Activated T-cell treated with anti-CD3 and anti-CD28 coated beads, Interleukin-2, amount 50 U/mL, for 72 hours (primary cell): ENCODE results near the gene ISX. TPM values are rescaled to one million over a fixed set of nuclear protein-coding genes. Genes with fewer than 3 reads are reported as not detected.
"Not testable (repeated sequence)": the region's sequence is repeated elsewhere in the genome, so short reads cannot be mapped to it uniquely, and the experiment has no call there.

Experiments used
- ATAC-seq, 2 donors: fragments of 150-1000 bp; cut with Tn5 transposase; replicated peaks in 1 of 2; 2 replicates each; pipeline ENCODE4 v1.10.0; 2021; ENCODE audit warnings: moderate library complexity in 2 of 2, mild to moderate bottlenecking in 1 of 2
- DNase-seq, 2 donors: peaks; one replicate each; pipeline ENCODE4 v3.0.0; 2021 to 2022; ENCODE audit warnings: mixed read lengths in 1 of 2
- H3K27ac Mint-ChIP-seq: one replicate; pipeline ENCODE4 v1.8.0; 2022; ENCODE audit warnings: mild to moderate bottlenecking, moderate library complexity, mixed read lengths
- H3K27me3 Mint-ChIP-seq: one replicate; pipeline ENCODE4 v1.8.0; 2022; ENCODE audit warnings: low read depth, mixed read lengths
- H3K36me3 Mint-ChIP-seq, 2 donors: one replicate each; pipeline ENCODE4 v1.8.0; 2022; ENCODE audit warnings: mixed read lengths in 2 of 2, mild to moderate bottlenecking in 1 of 2; ENCODE audit not compliant: insufficient read depth in 2 of 2
- H3K4me1 Mint-ChIP-seq: one replicate; pipeline ENCODE4 v1.8.0; 2022; ENCODE audit warnings: low read depth, mixed read lengths
- H3K4me3 Mint-ChIP-seq, 2 donors: one replicate each; pipeline ENCODE4 v1.8.0; 2022; ENCODE audit warnings: mild to moderate bottlenecking in 2 of 2, mixed read lengths in 2 of 2, moderate library complexity in 2 of 2
- H3K9me3 Mint-ChIP-seq, 2 donors: one replicate each; pipeline ENCODE4 v1.8.0; 2022; ENCODE audit warnings: mixed read lengths in 2 of 2
- total RNA-seq, 2 donors: library from RNA; stranded (reverse); gene quantifications; one replicate each; pipeline ENCODE4 v1.2.3, GENCODE V29; 2022

Gene ISX
- total RNA-seq, 2 donors from 2014 or later, result not detected

DNA sequence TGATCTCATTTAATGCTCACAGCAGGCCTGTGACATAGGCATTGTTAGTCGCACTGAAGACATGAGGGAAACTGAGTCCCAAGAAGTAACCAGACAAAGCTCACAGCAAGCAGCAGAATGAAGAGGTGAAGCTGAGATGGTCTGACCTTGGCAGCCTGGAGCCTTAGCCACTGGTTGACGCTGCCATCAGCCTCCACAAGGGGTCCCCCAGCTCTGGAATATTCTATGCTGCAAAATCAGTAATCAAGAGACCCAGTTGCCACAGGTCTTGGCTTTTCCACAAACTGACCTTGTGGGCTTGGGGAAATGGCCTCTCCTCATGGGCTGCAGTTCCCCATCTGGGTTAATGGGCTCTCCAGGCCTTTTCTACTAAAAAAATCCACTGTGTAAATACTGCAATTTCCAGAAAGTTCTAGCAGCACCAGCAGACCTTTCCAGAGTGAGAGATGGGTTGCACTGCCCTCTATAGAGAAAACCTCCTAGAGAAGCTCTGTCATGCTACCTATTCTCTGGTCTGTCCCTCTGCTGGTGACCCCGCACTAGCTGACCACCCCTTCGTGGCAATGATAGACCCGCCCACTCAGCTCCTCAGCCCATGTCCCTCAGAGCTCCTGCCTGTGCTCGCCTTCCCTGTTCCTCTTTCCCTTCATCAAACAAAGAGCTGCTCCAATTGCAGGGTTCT, 22.6 kb upstream of the ISX start:
- peak; percentile 15 to 43 for DNase-seq
- no peaks in the 10 kb centered on the region for H3K36me3 Mint-ChIP-seq
- peaks cover 13% of the 10 kb centered on the region for H3K27me3 Mint-ChIP-seq
- H3K4me1 Mint-ChIP-seq, result no peaks in the 10 kb centered on the region
- no peak overlapping the region for H3K4me3 Mint-ChIP-seq
- ATAC-seq, result peak; percentile 61 to 69
- H3K27ac Mint-ChIP-seq, result no peak overlapping the region
- H3K9me3 Mint-ChIP-seq, result no peaks in the 10 kb centered on the region

DNA sequence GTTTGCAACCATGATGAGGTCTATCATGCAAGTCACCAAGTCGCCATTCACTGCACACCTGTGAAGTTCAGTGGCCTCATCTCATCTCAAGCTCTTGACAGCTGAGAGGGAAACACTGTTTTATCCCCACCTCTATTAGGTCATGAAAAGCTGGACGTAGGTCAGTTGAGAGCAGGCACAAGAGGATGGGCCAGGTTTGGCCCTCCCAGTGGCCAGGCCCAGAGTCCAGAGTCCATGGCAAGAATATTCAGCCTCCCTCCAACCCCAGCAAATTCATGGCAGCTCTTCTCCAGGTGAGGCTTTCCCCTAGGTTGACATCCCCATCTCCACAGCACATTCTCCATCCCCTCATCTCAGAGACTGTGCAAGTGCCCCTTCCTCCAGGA, 22.0 kb upstream of the ISX start:
- no peak overlapping the region for H3K4me3 Mint-ChIP-seq
- DNase-seq (no peak), ATAC-seq (no peak)
- no peak overlapping the region for H3K27ac Mint-ChIP-seq
- no peaks in the 10 kb centered on the region for H3K9me3 Mint-ChIP-seq
- no peaks in the 10 kb centered on the region for H3K36me3 Mint-ChIP-seq
- no peaks in the 10 kb centered on the region for H3K4me1 Mint-ChIP-seq
- H3K27me3 Mint-ChIP-seq, result peaks cover 13% of the 10 kb centered on the region

DNA sequence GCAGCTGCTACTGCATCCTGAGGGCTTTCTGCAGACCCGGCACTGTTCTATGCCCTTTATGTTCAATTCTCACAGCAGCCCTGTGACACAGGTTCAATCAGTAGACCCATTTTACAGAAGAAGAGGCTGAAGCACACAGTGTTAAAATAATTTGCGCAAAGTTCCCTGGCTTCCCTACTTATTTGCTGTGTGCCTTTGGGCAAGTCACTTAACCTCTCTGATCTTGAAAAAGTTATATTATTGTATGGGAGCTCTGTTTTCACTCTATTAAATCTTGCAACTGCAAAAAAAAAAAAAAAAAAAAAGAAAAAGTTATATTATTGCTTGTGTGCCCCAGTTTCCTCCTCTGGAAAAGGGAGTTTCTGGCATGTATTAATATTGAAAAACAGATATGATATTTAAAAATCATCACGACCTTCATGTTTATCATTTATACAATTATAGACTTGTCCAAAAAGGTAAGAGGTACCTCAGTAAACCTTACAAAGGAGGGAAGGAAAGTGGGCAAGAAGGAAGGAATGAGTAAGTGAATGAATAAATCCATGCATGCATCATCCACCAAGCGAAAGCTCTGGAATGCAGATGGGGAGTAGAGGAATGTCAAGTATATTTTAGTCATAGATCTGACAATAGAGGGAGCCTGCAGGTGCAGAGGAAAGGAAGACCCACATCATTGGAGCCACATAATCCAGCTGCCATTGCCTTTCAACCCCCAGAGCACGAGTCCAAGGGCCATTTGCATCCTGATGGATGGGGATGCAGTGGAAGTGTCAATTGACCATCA, 21.2 kb upstream of the ISX start:
- no peaks in the 10 kb centered on the region for H3K4me1 Mint-ChIP-seq
- no peaks in the 10 kb centered on the region for H3K36me3 Mint-ChIP-seq
- ATAC-seq (no peak), DNase-seq (no peak)
- H3K27ac Mint-ChIP-seq, result no peak overlapping the region
- peaks cover 13% of the 10 kb centered on the region for H3K27me3 Mint-ChIP-seq
- H3K4me3 Mint-ChIP-seq, result no peak overlapping the region
- peaks cover 0 to 1% of the 10 kb centered on the region in 2 donors for H3K9me3 Mint-ChIP-seq

DNA sequence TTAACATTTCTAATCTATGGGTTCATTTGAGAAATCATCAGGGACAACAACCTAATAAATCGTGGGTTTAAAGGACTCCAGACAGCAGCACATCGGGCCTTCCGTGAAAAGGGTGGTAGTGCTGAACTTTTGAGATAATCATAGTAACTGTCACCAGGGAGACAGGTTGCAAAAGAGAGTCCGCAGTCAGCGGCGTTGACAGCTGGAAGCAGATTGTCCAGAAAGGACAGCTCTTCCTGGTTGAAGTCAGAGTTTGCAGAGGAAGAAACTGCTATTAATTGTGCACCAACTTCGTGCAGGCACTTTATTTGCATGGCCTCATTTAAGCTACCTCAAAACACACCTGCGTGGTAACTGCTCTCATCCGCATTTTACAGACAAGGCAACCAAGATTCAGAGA, 20.5 kb upstream of the ISX start:
- Mint-ChIP-seq H3K9me3 (peaks cover 0 to 3% of the 10 kb centered on the region in 2 donors), H3K27ac (no peak overlapping the region), H3K4me3 (no peak overlapping the region), H3K36me3 (no peaks in the 10 kb centered on the region), H3K4me1 (no peaks in the 10 kb centered on the region), H3K27me3 (peaks cover 10% of the 10 kb centered on the region)
- ATAC-seq, result no peak
- DNase-seq, result no peak

DNA sequence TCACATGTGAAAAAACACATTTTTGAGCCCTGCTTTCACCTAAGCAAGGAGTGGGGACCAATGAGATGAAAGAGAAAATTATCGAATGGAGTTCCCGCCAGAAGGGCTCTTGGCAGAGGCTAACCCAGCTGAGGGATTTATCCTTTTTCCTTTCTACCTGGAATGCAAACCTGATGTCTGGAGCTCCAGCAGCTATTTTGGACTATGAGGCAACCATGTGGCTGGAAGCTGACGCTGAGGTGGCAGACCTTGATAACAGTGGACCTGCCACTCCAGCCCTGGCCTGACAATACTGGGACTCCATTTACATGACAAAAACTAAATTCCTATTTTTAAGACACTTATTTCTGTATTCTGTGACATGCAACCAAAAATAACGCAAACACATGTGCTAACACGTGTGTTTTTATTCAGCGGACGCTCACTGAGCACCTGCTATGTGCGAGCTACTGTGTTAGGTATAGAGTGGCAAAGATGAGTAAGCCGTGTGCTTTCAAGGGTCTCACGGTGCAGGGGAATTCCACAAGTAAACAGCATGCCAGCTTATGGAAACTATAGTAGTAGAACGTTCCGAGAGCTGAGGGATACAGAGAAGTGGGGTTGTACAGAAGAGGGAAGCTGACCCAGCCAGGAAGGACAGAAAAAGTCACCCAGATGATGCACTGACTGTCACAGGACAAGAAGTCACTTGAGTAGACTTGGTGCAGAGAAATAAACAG, 19.1 kb upstream of the ISX start:
- peaks cover 0 to 3% of the 10 kb centered on the region in 2 donors for H3K9me3 Mint-ChIP-seq
- H3K36me3 Mint-ChIP-seq, result no peaks in the 10 kb centered on the region
- H3K27me3 Mint-ChIP-seq, result peaks cover 8% of the 10 kb centered on the region
- ATAC-seq, result no peak
- H3K4me1 Mint-ChIP-seq, result peaks cover 4% of the 10 kb centered on the region
- no peak overlapping the region for H3K27ac Mint-ChIP-seq
- no peak for DNase-seq
- no peak overlapping the region for H3K4me3 Mint-ChIP-seq

DNA sequence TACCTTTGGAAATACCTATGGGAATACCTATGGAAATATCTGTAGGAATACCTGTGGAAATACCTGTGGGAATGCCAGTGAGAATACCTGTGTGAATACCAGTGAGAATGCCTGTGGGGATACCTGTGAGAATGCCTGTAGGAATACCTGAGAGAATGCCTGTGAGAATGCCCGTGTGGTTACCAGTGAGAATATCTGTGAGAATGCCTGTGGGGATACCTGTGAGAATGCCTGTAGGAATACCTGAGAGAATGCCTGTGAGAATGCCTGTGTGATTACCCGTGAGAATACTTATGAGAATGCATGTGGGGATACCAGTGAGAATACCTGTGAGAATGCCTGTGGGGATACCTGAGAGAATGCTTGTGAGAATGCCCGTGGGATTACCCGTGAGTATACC, 15.9 kb upstream of the ISX start:
- not testable (repeated sequence) for ATAC-seq, H3K27me3 Mint-ChIP-seq, H3K36me3 Mint-ChIP-seq, H3K4me3 Mint-ChIP-seq, H3K27ac Mint-ChIP-seq, DNase-seq, H3K9me3 Mint-ChIP-seq
- H3K4me1 Mint-ChIP-seq, result peaks cover 30% of the 10 kb centered on the region

DNA sequence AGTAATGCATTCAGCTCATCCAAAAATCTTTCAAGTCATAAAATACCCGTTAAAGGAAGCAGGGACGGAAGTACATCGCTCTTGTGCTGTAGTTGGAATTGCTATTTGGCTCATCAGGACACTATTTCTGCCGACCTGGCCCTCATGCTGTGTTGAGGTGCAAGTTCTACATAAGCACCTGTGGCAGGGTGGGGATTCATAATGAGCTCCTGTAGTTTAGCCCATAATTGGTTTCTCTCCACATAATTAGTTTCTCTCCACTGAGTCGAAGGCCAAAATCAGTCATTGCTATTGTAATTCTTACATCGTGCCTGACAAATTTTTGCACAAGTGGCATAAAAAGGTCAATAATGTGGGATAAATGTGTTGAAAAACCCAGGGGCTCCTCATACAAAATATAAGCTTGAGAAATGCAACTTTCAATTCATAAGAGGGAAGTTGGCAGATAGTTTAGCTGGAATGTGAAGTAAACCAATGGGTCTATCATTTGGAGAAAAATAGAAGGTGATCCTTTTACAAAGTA, 14.9 kb upstream of the ISX start:
- peak overlapping the region in 1 of 2 donors; percentile 19 for H3K4me3 Mint-ChIP-seq
- H3K27me3 Mint-ChIP-seq, result peaks cover 6% of the 10 kb centered on the region
- H3K27ac Mint-ChIP-seq, result no peak overlapping the region
- DNase-seq, result no peak
- ATAC-seq, result no peak
- H3K4me1 Mint-ChIP-seq, result peaks cover 30% of the 10 kb centered on the region
- no peaks in the 10 kb centered on the region for H3K36me3 Mint-ChIP-seq
- H3K9me3 Mint-ChIP-seq, result peaks cover 0 to 3% of the 10 kb centered on the region in 2 donors

DNA sequence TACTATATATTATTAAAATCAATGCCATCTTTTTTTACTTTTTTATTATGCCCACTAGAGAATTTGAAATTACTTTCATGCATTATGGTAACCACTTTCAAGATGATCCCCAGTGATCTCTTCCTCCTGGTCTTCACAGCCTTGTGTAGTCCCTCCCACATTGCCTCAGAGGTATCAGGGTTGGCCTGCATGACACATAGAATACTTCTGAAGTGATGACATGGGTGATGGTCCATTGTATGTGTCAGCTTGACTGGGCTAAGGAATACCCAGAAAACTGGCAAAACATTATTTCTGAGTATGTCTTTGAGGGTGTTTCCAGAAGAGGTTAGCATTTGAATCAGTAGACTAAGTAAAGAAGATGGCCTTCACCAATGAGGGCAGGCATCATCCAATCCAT, 14.2 kb upstream of the ISX start:
- peak overlapping the region; percentile 72 for H3K27ac Mint-ChIP-seq
- DNase-seq (peak; percentile 45 to 55), ATAC-seq (peak; percentile 90 to 94)
- peaks cover 30% of the 10 kb centered on the region for H3K4me1 Mint-ChIP-seq
- H3K9me3 Mint-ChIP-seq, result peaks cover 2 to 3% of the 10 kb centered on the region in 2 donors
- H3K36me3 Mint-ChIP-seq, result peaks cover 0 to 2% of the 10 kb centered on the region in 2 donors
- H3K27me3 Mint-ChIP-seq, result peaks cover 6% of the 10 kb centered on the region
- peak overlapping the region; percentile 24 to 59 for H3K4me3 Mint-ChIP-seq

DNA sequence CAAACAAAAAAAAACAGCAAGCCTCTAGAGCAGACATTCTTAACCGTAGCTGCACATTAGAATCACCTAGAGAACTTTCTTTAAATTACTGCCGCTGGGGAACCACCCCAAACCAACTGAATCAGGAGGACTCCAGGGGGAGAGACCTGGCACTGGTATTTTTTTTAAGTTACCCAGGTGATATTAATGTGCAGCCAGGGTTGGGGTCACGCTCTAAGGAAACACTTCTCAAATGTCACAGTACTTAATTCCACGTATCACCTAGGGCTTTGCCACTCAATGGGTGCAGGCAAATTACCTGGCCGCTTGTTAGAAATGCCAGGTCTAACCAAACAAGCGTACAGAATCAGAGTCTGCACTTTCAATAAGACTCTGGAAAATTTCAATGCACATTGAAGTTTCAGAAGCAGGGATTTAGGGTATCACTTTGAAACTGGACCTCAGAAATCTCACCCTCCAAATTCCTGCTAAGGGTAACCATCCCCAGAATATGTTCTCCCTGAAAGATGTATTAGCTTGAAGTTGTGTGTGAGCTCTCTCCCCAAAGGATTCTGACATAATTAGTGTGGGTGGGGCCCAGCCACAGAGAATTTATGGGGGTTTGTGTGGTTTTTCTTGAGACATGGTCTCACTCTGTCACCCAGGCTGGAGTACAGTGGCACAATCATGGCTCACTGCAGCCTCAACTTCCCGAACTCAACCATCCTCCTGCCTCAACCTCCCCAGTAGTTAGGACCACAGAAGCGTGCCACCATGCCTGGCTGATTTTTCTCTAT, 12.7 kb upstream of the ISX start:
- Mint-ChIP-seq H3K36me3 (peaks cover 0 to 4% of the 10 kb centered on the region in 2 donors), H3K27ac (peak overlapping the region; percentile 87), H3K27me3 (peaks cover 6% of the 10 kb centered on the region), H3K4me1 (peaks cover 30% of the 10 kb centered on the region), H3K9me3 (peaks cover 2 to 3% of the 10 kb centered on the region in 2 donors), H3K4me3 (peak overlapping the region; percentile 61 to 67)
- ATAC-seq (no peak), DNase-seq (peak; percentile 12 to 21)

DNA sequence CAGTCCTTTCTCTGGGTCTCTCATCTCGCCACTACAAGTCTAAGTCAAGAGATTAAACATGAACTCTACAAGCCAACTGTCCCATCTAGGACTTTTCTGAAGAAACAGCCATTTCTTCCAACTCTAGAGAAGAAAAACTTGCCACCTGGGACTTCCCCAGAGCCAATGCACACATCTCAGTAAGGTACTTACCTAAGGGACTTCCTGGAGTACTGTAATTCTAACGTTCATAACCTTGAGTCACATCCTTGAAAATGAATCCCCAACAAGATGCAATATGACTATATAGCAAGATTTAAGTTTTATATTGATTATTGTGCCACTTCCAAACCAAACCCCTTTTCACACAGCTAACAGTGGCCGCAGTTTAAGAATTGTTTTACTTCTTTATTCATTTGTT, 11.9 kb upstream of the ISX start:
- peak; percentile 75 to 77 for ATAC-seq
- Mint-ChIP-seq H3K4me3 (peak overlapping the region; percentile 61 to 67), H3K4me1 (peaks cover 30% of the 10 kb centered on the region), H3K27ac (peak overlapping the region; percentile 87), H3K27me3 (peaks cover 6% of the 10 kb centered on the region), H3K9me3 (peaks cover 2 to 3% of the 10 kb centered on the region in 2 donors), H3K36me3 (peaks cover 0 to 4% of the 10 kb centered on the region in 2 donors)
- DNase-seq, result peak; percentile 22 to 33

DNA sequence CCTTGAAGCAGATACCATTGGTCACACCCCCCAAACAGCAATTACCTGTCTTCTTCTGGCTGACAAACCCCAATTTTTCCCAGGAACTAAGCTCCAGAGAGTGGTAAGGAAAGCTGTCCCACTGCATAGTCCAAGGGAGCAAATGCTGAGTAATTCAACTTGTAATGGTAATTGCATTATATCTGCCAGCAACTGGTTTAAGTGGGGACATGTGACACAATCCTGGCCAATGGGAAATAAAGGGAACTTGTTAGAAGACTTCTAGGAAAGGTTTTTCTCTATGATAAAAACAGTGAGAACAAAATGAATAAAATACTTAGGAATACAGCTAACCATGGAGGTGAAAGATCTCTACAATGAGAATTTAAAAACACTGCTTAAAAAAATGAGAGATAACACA, 9.5 kb upstream of the ISX start:
- Mint-ChIP-seq H3K27ac (no peak overlapping the region), H3K36me3 (peaks cover 0 to 6% of the 10 kb centered on the region in 2 donors), H3K4me1 (peaks cover 30% of the 10 kb centered on the region), H3K4me3 (no peak overlapping the region), H3K9me3 (peaks cover 2 to 5% of the 10 kb centered on the region in 2 donors), H3K27me3 (peaks cover 6% of the 10 kb centered on the region)
- DNase-seq (no peak), ATAC-seq (no peak)

DNA sequence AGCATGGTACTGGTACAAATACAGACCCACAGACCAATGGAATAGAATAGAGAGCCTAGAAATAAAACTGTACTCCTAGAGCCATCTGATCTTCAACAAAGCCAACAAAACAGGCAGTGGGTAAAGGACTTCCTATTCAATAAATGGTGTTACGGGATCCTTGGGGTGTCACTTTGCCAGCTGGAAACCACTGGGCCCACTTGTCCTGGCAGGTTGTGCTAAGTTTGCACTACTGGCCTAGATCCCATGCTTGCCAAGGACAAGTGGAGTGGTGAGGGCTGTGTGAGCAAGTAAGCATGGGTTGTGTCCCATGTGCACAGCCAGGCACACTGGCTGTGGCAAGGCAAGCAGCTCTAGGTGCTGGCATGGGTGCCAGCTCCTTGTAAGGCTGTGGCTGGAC, 8.8 kb upstream of the ISX start:
- peaks cover 23% of the 10 kb centered on the region for H3K4me1 Mint-ChIP-seq
- H3K9me3 Mint-ChIP-seq, result peaks cover 2 to 5% of the 10 kb centered on the region in 2 donors
- ATAC-seq, result no peak
- no peak for DNase-seq
- H3K4me3 Mint-ChIP-seq, result no peak overlapping the region
- no peak overlapping the region for H3K27ac Mint-ChIP-seq
- H3K27me3 Mint-ChIP-seq, result peaks cover 6% of the 10 kb centered on the region
- peaks cover 0 to 6% of the 10 kb centered on the region in 2 donors for H3K36me3 Mint-ChIP-seq
